ENCODE measurements around the gene PRPSAP2.
"Not testable (repeated sequence)": the region's sequence is repeated elsewhere in the genome, so short reads cannot be mapped to it uniquely, and the experiment has no call there.

Gene PRPSAP2

GRCh38 chr17:18858567-18859245 lies 775 bp downstream of the PRPSAP2 start:
- no peak for DNase-seq (ENCODE audit: extremely low read depth, insufficient read length)
- peak overlapping the region; percentile 88 for H3K4me3 ChIP-seq (replicated peaks; ENCODE audit: low read depth, low read length)
- no peak for TF ChIP-seq CTCF (IDR thresholded peaks at IDR 0.05; ENCODE audit: insufficient read depth, low read length, poor library complexity, severe bottlenecking)
- H3K36me3 ChIP-seq (ENCODE audit: control insufficient read depth, insufficient read depth, low read length): no peaks in the 10 kb centered on the region
- no peaks in the 10 kb centered on the region for H3K27me3 ChIP-seq (replicated peaks; ENCODE audit: control insufficient read depth, insufficient read depth, low read length)

GRCh38 chr17:18859256-18859655 lies 1.3 kb downstream of the PRPSAP2 start:
- Histone ChIP-seq H3K4me3 (replicated peaks; ENCODE audit: low read depth, low read length) (peak overlapping the region; percentile 88), H3K27me3 (replicated peaks; ENCODE audit: control insufficient read depth, insufficient read depth, low read length) (no peaks in the 10 kb centered on the region), H3K36me3 (ENCODE audit: control insufficient read depth, insufficient read depth, low read length) (no peaks in the 10 kb centered on the region)
- DNase-seq (ENCODE audit: extremely low read depth, insufficient read length): peak; percentile 18
- no peak for TF ChIP-seq CTCF (IDR thresholded peaks at IDR 0.05; ENCODE audit: insufficient read depth, low read length, poor library complexity, severe bottlenecking)

- DNase-seq (ENCODE audit: extremely low read depth, insufficient read length): peak; percentile 49
- Histone ChIP-seq H3K4me3 (replicated peaks; ENCODE audit: low read depth, low read length) (peak overlapping the region; percentile 36; the same call in 1 of the 2 replicates), H3K36me3 (ENCODE audit: control insufficient read depth, insufficient read depth, low read length) (no peaks in the 10 kb centered on the region), H3K27me3 (replicated peaks; ENCODE audit: control insufficient read depth, insufficient read depth, low read length) (no peaks in the 10 kb centered on the region)
- TF ChIP-seq CTCF (IDR thresholded peaks at IDR 0.05; ENCODE audit: insufficient read depth, low read length, poor library complexity, severe bottlenecking): no peak
These were observed 2.4 kb downstream of the PRPSAP2 start for GRCh38 chr17:18860161-18860972.

GRCh38 chr17:18862011-18862410 lies 4.1 kb downstream of the PRPSAP2 start:
- Histone ChIP-seq H3K36me3 (ENCODE audit: control insufficient read depth, insufficient read depth, low read length) (peaks cover 3% of the 10 kb centered on the region), H3K4me3 (replicated peaks; ENCODE audit: low read depth, low read length) (no peak overlapping the region), H3K27me3 (replicated peaks; ENCODE audit: control insufficient read depth, insufficient read depth, low read length) (no peaks in the 10 kb centered on the region)
- no peak for TF ChIP-seq CTCF (IDR thresholded peaks at IDR 0.05; ENCODE audit: insufficient read depth, low read length, poor library complexity, severe bottlenecking)
- DNase-seq (ENCODE audit: extremely low read depth, insufficient read length): no peak

GRCh38 chr17:18864996-18865395 lies 7.1 kb downstream of the PRPSAP2 start:
- not testable (repeated sequence) for H3K36me3 ChIP-seq (ENCODE audit: control insufficient read depth, insufficient read depth, low read length); H3K27me3 ChIP-seq (replicated peaks; ENCODE audit: control insufficient read depth, insufficient read depth, low read length); H3K4me3 ChIP-seq (replicated peaks; ENCODE audit: low read depth, low read length); DNase-seq (ENCODE audit: extremely low read depth, insufficient read length)
